ENCODE results near the gene HSPA12B.
A peak's percentile ranks its signal among the peaks of the same experiment; 100 is the strongest.

HSPA12B gene

GRCh38 chr20:3771552-3772058, 39.1 kb downstream of the HSPA12B start:
- no peaks in the 10 kb centered on the region for H3F3A ChIP-seq (ENCODE audit: insufficient read depth, low read length)
- H3K36me3 ChIP-seq (ENCODE audit: insufficient read depth, low read length), result no peaks in the 10 kb centered on the region; the same call in 1 of the 2 replicates
- no peak for TF ChIP-seq EZH2 (IDR thresholded peaks at IDR 0.05; ENCODE audit: borderline replicate concordance, low read length)
- TF ChIP-seq CTCF (IDR thresholded peaks at IDR 0.05; ENCODE audit: low read length), result no peak
- peaks cover 12% of the 10 kb centered on the region for H3K4me1 ChIP-seq (ENCODE audit: insufficient read depth, low read length, severe bottlenecking)
- no peak overlapping the region for H3K4me2 ChIP-seq (ENCODE audit: low read length)
- no peaks in the 10 kb centered on the region for H4K20me1 ChIP-seq (ENCODE audit: insufficient read depth, low read length)
- no peaks in the 10 kb centered on the region for H3K79me2 ChIP-seq (ENCODE audit: insufficient read depth, low read length)
- H3K9me3 ChIP-seq (ENCODE audit: low read length), result no peaks in the 10 kb centered on the region
- H2AFZ ChIP-seq (ENCODE audit: low read length), result no peak overlapping the region
- no peaks in the 10 kb centered on the region for H3K27me3 ChIP-seq (ENCODE audit: insufficient read depth, low read length)
- H3K4me3 ChIP-seq (ENCODE audit: low read depth, low read length, poor library complexity, severe bottlenecking), result no peak overlapping the region
- no peak overlapping the region for H3K27ac ChIP-seq (ENCODE audit: low read depth, low read length, poor library complexity, severe bottlenecking)
- H3K9ac ChIP-seq (ENCODE audit: low read length), result no peak overlapping the region
- H3K9me2 ChIP-seq (ENCODE audit: low read depth, low read length), result no peaks in the 10 kb centered on the region

DNA sequence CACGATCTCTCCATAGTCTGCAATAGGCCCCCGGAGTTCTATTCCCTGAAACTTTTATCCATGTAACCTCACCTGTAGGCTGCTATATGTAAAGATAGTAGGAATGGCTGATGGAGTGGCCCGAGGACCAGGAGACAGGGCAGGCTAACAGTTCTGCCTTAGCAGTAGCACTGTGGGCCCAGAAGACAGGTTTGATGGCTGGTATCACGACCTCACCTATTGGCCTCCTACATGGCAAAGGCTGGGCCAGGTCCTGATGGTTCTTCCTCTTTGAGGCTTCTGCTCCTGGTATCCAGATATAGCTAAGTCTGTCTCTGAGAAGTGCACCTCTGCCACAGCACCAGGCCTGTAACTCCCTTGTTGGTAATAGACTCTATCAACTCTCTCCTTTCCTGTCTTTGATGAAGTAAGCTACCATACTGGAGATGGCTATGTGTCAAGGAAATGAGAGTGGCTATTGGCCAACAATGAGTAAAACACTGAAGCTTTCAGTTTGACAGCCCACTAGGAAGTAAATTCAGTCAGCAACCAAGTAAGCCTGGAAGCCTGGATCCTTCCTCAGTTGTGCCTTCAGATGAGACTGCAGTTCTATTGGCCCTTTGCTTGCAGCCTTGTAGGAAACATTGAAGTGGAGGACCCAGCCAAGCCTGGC, 43.1 kb downstream of the HSPA12B start:
- H3K4me2 ChIP-seq (ENCODE audit: low read length), result no peak overlapping the region
- peaks cover 17% of the 10 kb centered on the region for H3K4me1 ChIP-seq (ENCODE audit: insufficient read depth, low read length, severe bottlenecking)
- no peak overlapping the region for H3K4me3 ChIP-seq (ENCODE audit: low read depth, low read length, poor library complexity, severe bottlenecking)
- H3K27ac ChIP-seq (ENCODE audit: low read depth, low read length, poor library complexity, severe bottlenecking), result no peak overlapping the region
- H3K79me2 ChIP-seq (ENCODE audit: insufficient read depth, low read length), result no peaks in the 10 kb centered on the region
- H4K20me1 ChIP-seq (ENCODE audit: insufficient read depth, low read length), result no peaks in the 10 kb centered on the region
- no peaks in the 10 kb centered on the region for H3K9me2 ChIP-seq (ENCODE audit: low read depth, low read length)
- H3K9ac ChIP-seq (ENCODE audit: low read length), result no peak overlapping the region
- H3K27me3 ChIP-seq (ENCODE audit: insufficient read depth, low read length), result peaks cover 7% of the 10 kb centered on the region
- no peaks in the 10 kb centered on the region for H3F3A ChIP-seq (ENCODE audit: insufficient read depth, low read length)
- no peak overlapping the region for H2AFZ ChIP-seq (ENCODE audit: low read length)
- H3K9me3 ChIP-seq (ENCODE audit: low read length), result no peaks in the 10 kb centered on the region
- TF ChIP-seq CTCF (IDR thresholded peaks at IDR 0.05; ENCODE audit: low read length), result no peak
- H3K36me3 ChIP-seq (ENCODE audit: insufficient read depth, low read length), result no peaks in the 10 kb centered on the region; the same call in 1 of the 2 replicates

DNA sequence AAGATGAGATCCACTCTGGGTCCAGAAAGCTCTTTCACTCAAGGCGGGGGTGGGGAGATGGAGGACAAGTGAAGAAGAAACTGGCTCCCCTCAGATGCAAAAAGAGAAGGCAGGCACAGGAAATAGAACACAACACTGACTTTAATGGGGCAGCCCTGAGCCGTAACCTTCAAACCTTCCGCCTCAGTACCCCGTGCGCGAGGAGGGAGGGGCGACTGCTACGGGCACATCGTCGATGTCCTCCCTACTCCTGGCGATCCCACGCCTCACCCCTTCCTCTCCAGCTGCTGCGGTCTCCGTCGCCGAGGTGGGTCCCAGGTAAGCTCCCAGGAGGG, 44.9 kb downstream of the HSPA12B start:
- peaks cover 7% of the 10 kb centered on the region for H3K27me3 ChIP-seq (ENCODE audit: insufficient read depth, low read length)

More for the DNA sequence above, 44.9 kb downstream of the HSPA12B start:
- Histone ChIP-seq H4K20me1 (ENCODE audit: insufficient read depth, low read length) (no peaks in the 10 kb centered on the region), H3K79me2 (ENCODE audit: insufficient read depth, low read length) (no peaks in the 10 kb centered on the region), H3K9ac (ENCODE audit: low read length) (peak overlapping the region; percentile 46; the same call in 1 of the 2 replicates), H2AFZ (ENCODE audit: low read length) (no peak overlapping the region), H3K4me2 (ENCODE audit: low read length) (peak overlapping the region; percentile 96), H3K4me3 (ENCODE audit: low read depth, low read length, poor library complexity, severe bottlenecking) (peak overlapping the region; percentile 57), H3K36me3 (ENCODE audit: insufficient read depth, low read length) (no peaks in the 10 kb centered on the region), H3K9me2 (ENCODE audit: low read depth, low read length) (no peaks in the 10 kb centered on the region), H3K9me3 (ENCODE audit: low read length) (no peaks in the 10 kb centered on the region), H3K4me1 (ENCODE audit: insufficient read depth, low read length, severe bottlenecking) (peaks cover 28% of the 10 kb centered on the region), H3F3A (ENCODE audit: insufficient read depth, low read length) (no peaks in the 10 kb centered on the region), H3K27ac (ENCODE audit: low read depth, low read length, poor library complexity, severe bottlenecking) (no peak overlapping the region)
- no peak for TF ChIP-seq EZH2 (IDR thresholded peaks at IDR 0.05; ENCODE audit: borderline replicate concordance, low read length)
- no peak for TF ChIP-seq CTCF (IDR thresholded peaks at IDR 0.05; ENCODE audit: low read length)
